Progenitor cell of endocrine pancreas (in vitro differentiated cells): ENCODE data around the gene ZNF709. TPM values are rescaled to one million over a fixed set of nuclear protein-coding genes. Genes with fewer than 3 reads are reported as not detected.
A peak's percentile ranks its signal among the peaks of the same experiment; 100 is the strongest.
"Not testable (repeated sequence)": the region's sequence is repeated elsewhere in the genome, so short reads cannot be mapped to it uniquely, and the experiment has no call there.

ENCODE experiments used
- DNase-seq: peaks from one replicate; pipeline ENCODE4 v3.0.0; 2021; ENCODE audit warnings: low spot score; ENCODE audit not compliant: unreplicated experiment
- H3K27ac Mint-ChIP-seq: 2 replicates; pipeline ENCODE4 v1.8.0; 2021; ENCODE audit warnings: mild to moderate bottlenecking, moderate library complexity, mixed read lengths
- H3K27me3 Mint-ChIP-seq: 2 replicates; pipeline ENCODE4 v1.8.0; 2021; ENCODE audit warnings: mixed read lengths
- H3K36me3 Mint-ChIP-seq: 2 replicates; pipeline ENCODE4 v1.8.0; 2022; ENCODE audit warnings: mixed read lengths; ENCODE audit not compliant: insufficient read depth
- H3K4me1 Mint-ChIP-seq: 2 replicates; pipeline ENCODE4 v1.8.0; 2021; ENCODE audit warnings: low read depth, mixed read lengths
- H3K4me3 Mint-ChIP-seq: 2 replicates; pipeline ENCODE4 v1.8.0; 2021; ENCODE audit warnings: low read depth, mild to moderate bottlenecking, moderate library complexity, mixed read lengths
- H3K9me3 Mint-ChIP-seq: 2 replicates; pipeline ENCODE4 v1.8.0; 2021; ENCODE audit warnings: low read depth, mixed read lengths
- total RNA-seq: library from RNA; stranded (reverse); gene quantifications from 2 replicates; pipeline ENCODE4 v1.2.1, GENCODE V29; 2021
- TF ChIP-seq, protein P1 (sequence below): fragments of 200-600 bp; sonication (generic); IDR thresholded peaks from one replicate; pipeline ENCODE4 v1.5.0; 2021; ENCODE audit warnings: antibody characterized with exemption, mild to moderate bottlenecking; ENCODE audit not compliant: unreplicated experiment

Gene ZNF709
- total RNA-seq, 1 donor from 2014 or later: 5.8 TPM

- peak overlapping the region; percentile 38 for H3K4me3 Mint-ChIP-seq
- no peaks in the 10 kb centered on the region for H3K27me3 Mint-ChIP-seq
- no peak for DNase-seq
- H3K4me1 Mint-ChIP-seq: peaks cover 12% of the 10 kb centered on the region
- peak overlapping the region; percentile 73 for H3K27ac Mint-ChIP-seq
- TF ChIP-seq, protein P1, sequence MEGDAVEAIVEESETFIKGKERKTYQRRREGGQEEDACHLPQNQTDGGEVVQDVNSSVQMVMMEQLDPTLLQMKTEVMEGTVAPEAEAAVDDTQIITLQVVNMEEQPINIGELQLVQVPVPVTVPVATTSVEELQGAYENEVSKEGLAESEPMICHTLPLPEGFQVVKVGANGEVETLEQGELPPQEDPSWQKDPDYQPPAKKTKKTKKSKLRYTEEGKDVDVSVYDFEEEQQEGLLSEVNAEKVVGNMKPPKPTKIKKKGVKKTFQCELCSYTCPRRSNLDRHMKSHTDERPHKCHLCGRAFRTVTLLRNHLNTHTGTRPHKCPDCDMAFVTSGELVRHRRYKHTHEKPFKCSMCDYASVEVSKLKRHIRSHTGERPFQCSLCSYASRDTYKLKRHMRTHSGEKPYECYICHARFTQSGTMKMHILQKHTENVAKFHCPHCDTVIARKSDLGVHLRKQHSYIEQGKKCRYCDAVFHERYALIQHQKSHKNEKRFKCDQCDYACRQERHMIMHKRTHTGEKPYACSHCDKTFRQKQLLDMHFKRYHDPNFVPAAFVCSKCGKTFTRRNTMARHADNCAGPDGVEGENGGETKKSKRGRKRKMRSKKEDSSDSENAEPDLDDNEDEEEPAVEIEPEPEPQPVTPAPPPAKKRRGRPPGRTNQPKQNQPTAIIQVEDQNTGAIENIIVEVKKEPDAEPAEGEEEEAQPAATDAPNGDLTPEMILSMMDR: no peak
- H3K36me3 Mint-ChIP-seq: peaks cover 2% of the 10 kb centered on the region
- H3K9me3 Mint-ChIP-seq: peaks cover 5% of the 10 kb centered on the region
Measured at GRCh38 chr19:12497032-12497431, 12.4 kb upstream of the ZNF709 start.

GRCh38 chr19:12496480-12496879, 11.9 kb upstream of the ZNF709 start:
- Mint-ChIP-seq H3K27ac (peak overlapping the region; percentile 73), H3K27me3 (no peaks in the 10 kb centered on the region), H3K4me3 (peak overlapping the region; percentile 81), H3K4me1 (peaks cover 12% of the 10 kb centered on the region), H3K9me3 (peaks cover 5% of the 10 kb centered on the region), H3K36me3 (peaks cover 2% of the 10 kb centered on the region)
- DNase-seq: no peak
- TF ChIP-seq, protein P1: no peak

DNA sequence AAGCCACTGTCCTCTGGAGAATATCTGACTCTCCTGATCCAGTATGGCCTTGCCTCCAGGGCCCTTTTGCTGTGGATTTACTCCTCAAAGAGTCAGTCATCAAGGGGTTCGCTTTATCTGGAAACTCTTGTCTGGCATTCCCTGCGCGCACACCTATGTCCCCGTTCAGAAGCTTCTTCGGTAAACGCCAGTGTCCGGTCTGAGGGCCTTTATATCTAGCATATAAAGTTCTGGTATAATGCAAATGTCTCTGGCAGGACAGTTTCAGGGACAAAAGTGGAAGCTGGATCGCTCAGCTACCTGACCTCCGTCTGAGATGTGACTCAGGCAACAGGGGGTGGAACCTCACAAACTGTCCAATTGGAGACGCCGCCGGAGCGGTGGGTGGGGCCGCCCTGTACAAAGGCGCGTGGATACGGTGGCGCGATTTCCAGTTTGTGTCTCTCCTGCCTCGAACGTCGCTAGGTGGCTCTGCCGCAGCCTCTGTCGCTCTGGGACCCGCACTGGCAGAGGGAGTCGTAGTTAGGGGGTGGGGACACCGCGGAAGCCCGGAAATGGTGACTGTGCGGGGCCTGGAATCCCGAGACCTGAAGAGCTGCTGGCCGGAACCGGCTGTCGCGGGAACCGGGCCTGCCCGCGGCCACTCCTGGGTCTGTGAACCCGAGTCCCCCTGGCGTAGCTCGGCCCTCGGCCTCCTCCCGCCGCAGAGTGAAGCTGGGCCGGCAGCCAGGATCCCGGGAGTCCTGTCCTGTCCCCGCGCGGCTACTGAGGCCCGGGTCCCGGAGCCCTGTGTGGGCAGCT, 10.6 kb upstream of the ZNF709 start:
- H3K27me3 Mint-ChIP-seq: no peaks in the 10 kb centered on the region
- peaks cover 2% of the 10 kb centered on the region for H3K36me3 Mint-ChIP-seq
- TF ChIP-seq, protein P1: peak; percentile 54
- H3K4me3 Mint-ChIP-seq: peak overlapping the region; percentile 81
- peaks cover 5% of the 10 kb centered on the region for H3K9me3 Mint-ChIP-seq
- peak; percentile 84 for DNase-seq
- H3K27ac Mint-ChIP-seq: peak overlapping the region; percentile 98
- H3K4me1 Mint-ChIP-seq: peaks cover 12% of the 10 kb centered on the region

DNA sequence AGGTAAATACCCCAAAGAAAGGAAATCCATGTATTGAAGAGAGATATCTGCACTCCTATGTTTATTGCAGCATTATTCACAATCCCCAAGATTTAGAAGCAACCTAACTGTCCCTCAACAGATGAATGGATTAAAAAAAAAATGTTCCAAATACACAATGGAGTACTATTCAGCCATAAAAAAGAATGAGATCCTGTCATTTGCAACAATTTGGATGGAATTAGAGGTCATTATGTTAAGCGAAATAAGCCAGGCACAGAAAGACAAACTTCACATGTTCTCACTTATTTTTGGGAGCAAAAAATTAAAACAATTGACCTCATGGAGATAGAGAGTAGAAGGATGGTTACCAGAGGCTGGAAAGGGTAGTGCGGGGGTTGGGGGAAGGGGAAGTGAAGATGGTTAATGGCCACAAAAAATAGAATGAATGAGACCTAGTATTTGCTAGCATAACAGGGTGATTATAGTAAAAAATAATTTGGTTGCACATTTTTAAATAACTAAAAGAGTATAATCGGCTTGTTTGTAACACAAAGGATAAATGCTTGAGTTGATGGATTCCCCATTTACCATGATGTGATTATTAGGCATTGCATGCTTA, 9.7 kb upstream of the ZNF709 start:
- H3K36me3 Mint-ChIP-seq: peaks cover 2% of the 10 kb centered on the region
- no peak for DNase-seq
- peak overlapping the region; percentile 29 for H3K4me3 Mint-ChIP-seq
- H3K9me3 Mint-ChIP-seq: peaks cover 5% of the 10 kb centered on the region
- TF ChIP-seq, protein P1: no peak
- peaks cover 12% of the 10 kb centered on the region for H3K4me1 Mint-ChIP-seq
- no peaks in the 10 kb centered on the region for H3K27me3 Mint-ChIP-seq
- H3K27ac Mint-ChIP-seq: peak overlapping the region; percentile 45

DNA sequence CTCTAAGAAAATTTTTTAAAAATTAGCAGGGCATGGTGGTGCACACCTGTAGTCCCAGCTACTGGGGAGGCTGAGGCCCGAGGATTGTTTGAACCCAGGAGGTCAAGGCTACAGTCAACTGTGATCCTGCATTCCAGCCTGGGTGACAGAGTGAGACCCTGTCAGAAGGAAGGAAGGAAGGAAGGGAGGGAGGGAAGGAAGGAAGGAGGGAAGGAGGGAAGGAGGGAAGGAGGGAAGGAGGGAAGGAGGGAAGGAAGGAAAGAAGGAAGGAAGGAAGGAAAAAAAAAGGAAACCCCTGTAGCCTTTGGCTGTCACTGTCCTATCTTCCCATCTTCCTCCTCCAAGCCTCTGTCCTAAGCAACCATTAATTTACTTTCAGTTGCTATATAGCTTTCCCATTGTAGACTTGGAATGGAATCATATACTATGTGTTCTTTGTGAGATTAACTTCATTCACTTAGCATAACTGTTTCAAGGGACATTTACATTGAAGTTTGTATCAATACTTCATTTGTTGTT, 1.7 kb upstream of the ZNF709 start:
- peaks cover 22% of the 10 kb centered on the region for H3K4me1 Mint-ChIP-seq
- not testable (repeated sequence) for H3K27me3 Mint-ChIP-seq, H3K27ac Mint-ChIP-seq, H3K36me3 Mint-ChIP-seq, H3K9me3 Mint-ChIP-seq, H3K4me3 Mint-ChIP-seq, DNase-seq
